Stimulated activated CD4-positive, alpha-beta T cell treated with anti-CD3 and anti-CD28 coated beads, Interleukin-4, amount 100 ng/mL, for 24 hours (primary cell): ENCODE measurements around the gene ABCA10.

Experiments used
- DNase-seq: peaks from one replicate; pipeline ENCODE4 v3.0.0-alpha.2; 2020

Gene ABCA10

DNA sequence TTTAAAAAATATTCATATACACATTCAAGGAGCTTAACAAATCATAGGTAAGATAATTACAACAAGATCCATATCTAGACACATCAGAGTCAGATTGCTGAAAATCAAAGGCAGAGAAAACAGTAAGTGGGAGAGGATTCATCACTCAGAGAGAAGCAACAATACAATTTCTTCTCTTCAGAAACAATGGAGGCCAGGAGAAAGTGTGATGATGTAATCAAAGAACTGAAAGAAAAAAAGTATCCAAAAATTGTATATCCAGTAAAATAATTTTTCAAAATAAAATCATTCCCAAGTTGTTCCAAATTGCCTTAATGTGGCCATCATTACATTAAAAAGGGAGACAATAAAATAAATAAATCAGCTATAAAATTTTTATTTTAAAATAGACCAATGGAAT, 69.2 kb downstream of the ABCA10 start:
- DNase-seq = no peak

GRCh38 chr17:69154267-69154666, 74.4 kb downstream of the ABCA10 start:
- no peak for DNase-seq

- no peak for DNase-seq
Measured at GRCh38 chr17:69150333-69150732, 78.3 kb downstream of the ABCA10 start.

GRCh38 chr17:69147460-69147859, 81.2 kb downstream of the ABCA10 start:
- DNase-seq = no peak

DNA sequence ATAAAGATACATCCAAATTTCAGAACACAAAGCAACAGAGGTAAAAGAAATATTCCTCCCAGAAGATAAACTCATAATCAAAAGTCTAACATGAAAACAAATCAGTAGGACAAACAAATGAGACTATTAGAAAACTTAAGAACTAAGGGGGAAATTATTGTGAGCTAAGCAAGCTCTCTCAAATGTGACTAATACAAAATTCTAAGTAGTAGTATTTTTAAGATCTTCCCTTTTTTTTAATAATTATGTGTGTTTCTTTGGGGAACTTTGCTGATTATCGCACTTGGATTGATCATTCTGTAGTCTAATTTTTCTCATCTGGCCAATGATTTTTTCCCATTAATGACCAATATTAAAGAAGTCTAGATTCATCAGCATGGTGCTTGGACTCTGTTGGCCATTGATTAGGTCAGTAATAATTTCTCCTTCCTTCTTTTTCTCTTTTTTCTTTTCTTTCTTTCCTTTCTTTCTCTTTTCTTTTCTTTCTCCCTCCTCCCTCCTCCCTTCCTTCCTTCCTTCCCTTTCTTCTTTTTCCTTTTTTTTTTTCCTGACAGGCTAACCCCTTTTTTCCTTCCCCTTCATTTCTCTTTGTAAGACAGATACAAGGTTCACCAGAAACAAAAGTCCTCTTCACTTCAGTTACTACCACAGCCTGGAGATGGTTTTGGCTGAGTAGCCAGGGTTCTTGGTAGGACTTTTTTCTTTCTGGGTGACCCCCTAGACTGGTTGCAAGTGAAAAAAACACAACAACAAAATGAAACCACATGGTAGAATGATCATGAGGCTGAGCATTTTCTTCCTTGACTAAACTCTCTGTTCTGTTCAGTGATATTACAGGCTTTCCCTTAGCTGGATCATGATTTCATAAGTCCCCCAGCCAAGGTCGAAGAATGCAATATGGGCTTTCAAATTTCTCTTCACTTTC, 84.0 kb downstream of the ABCA10 start:
- no peak for DNase-seq

DNA sequence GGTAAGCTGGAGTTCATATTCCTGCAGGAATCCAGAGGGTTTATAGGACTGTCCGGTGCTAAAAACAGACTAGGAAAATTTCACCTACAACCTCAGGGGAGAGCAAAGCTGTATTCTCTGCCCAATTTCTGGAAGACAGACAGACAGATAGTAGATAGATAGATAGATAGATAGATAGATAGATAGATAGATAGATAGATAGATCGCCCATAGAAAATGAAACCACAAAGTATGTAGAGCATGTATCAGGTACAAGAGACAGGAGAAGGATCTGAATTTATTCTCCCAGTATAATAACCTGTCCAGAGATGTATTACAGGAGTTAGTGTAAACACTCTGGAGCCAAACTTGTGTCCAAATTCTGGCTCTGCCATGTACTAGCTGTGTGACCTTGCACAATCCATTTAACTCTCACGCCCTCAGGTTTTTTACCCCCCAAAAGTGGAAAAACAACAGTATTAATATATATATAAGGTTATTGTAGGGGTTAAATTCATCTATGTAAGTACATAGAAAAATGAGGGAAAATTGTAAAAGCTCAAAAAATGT, 84.9 kb downstream of the ABCA10 start:
- DNase-seq = no peak

- no peak for DNase-seq
Measured at GRCh38 chr17:69143151-69143550, 85.5 kb downstream of the ABCA10 start.

DNA sequence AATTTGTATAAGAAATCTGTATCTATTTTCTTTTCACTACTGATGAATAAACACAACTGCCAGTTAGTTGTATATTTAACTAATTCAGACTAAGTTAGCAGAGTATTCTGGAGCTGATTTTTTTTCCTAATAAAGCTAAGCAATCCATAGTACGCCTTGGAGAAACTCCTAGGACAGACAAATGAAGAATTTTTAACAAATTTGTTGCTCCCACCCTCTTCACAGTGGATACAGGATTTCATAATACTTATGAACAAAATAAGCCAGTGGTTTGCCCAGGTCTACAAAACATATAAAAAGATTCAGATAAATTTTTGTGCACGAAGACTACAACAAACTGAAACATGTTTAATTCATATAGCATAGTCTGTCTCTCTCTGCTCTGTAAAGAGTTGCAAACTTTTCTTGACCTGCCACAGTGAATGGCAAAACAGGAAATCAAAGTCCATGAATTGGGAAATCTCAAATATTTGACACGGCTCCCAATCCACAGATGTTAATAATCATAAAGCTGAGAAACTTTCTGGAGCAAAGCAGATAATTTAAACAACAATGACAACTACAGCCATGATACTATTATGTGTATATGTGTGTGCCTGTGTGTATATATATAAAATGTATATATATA, 86.3 kb downstream of the ABCA10 start:
- DNase-seq = no peak

DNA sequence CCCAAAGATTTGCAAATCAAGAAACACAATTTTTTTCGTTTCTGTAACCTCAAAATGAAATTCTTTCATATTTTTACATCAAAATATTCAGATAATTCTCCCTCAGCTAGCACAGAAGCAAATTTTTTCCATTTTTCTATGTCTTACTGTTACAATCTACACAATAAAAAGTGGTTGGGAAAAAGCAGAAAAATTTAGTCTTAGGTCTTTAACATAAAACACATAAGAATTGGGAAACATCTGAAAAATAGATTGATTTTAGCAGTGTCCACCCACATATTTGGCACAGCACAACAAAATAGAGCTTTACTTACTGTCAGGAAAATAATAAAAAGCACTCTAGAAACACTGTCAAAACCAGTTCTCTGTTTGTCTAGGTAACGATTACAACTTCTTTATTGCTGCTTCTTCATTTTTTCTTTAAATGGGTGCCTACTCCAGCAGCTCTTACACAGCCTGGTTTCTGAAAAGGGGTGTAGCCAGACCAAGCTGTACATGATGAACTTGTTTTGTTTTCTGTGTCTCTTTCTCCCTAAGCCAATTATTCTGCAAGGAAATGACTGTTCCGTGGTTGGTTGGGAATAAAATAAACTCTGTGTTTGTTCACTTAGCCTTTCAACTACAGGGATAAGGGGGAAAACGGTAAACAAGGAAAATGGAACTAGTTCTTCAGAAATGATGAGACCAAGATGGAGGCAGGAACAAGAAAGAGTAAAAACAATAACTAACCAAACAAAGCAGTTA, 87.0 kb downstream of the ABCA10 start, which contains the start of gene ABCA6:
TSS of gene ABCA6 (minus strand) at position 465 of the 744 bp plus-strand sequence. CDS start 1,192 bp downstream, outside the sequence.
- no peak for DNase-seq

GRCh38 chr17:69134112-69134511, 94.5 kb downstream of the ABCA10 start:
- DNase-seq = no peak

GRCh38 chr17:69130627-69131296, 97.9 kb downstream of the ABCA10 start:
- DNase-seq = no peak

DNA sequence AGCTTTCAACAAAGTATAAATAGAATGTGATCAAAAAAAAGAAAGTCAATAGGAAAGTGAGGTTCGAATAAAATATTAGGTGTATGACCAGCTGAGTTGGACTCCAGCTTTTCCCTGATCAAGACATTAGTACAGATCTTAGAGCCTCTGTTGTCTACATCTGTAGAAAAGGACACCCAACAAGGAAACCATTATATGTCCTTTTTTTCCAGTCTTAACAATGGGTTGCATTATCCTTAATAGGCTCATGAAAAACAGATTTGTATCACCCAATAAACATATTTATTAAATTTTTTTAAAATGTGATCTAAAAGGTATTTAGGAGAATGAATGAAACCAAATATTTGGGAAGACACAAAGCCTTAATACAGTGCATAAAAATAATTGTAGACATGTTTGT, 105.0 kb downstream of the ABCA10 start:
- DNase-seq = no peak

DNA sequence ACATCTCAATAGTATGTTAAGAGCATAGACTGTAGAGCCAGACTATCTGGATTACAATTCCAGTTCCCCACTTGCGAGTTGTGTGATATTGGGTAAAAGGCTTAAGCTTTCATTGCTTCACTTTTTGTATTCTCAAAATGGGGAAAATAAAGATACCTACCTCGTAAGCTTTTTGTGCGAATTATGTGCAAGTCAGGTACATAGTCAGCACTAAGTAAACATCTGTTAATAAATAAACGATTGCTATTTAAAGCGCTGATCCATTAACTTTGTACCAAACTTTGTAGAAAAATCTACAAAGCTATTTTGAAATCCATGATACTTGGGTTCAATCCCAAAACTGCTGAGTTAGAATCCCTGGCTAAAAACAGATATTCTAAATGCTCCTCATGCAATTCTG, 106.6 kb downstream of the ABCA10 start:
- DNase-seq = no peak

DNA sequence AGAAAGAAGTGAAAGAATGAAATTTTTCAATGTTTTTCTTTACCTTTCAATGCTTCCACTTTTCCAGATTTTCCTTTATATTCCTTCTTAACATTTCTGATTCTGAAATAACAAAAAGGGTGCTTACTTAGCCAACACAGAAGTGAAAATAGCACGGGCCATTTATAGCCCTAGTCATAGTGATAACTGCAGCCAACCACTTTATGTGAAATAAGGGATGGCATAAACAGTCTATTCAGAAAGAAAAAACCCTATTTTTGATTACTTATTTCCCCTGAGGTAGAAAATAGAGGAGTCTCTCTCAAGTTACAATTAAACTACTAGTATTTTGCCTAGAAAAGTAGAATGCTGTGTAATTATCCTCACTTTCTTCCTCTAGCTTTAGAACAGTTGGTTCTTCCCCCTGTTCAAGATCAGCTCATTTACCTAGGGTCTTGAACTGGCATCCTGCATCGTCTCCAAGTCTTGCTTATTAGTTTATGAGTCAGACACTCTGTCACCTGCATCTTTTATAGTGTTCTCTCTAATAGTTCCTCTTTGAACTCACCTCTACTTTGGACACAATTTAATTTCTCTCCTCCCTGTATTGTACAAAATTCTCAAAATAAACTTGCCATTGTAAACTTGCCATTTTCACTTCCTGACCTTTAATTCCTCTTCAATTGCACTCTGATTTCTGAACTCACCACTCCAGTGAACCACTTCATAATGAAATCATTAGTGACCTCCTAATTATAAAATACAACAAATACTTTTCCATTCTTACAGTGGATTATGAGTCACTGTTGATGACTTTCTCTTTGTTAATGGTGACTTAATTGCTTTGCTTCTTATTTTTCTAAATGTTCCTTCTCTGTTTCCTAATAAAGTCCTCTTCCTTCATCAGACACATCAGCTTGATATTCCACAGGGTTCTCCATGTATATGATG, 110.5 kb downstream of the ABCA10 start:
- DNase-seq = no peak

DNA sequence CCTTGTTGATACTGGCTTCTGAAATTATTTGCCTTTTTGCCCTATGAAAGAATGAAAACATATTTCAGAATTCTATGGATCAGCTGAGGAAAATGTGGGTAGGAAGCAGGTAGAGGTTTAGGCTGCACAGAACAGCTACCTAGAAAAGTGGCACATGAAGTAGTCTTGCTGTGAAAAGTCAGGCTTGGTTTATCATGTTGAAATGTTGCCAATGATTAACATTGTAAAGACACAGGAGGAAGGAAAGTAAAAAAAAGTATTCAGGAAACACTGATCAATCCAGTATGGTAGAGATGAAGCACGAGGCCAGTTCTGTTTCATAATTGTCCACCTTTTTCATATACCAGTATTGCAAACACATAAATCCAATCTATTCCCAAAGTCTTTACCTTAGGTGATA, 116.8 kb downstream of the ABCA10 start:
- DNase-seq = no peak

DNA sequence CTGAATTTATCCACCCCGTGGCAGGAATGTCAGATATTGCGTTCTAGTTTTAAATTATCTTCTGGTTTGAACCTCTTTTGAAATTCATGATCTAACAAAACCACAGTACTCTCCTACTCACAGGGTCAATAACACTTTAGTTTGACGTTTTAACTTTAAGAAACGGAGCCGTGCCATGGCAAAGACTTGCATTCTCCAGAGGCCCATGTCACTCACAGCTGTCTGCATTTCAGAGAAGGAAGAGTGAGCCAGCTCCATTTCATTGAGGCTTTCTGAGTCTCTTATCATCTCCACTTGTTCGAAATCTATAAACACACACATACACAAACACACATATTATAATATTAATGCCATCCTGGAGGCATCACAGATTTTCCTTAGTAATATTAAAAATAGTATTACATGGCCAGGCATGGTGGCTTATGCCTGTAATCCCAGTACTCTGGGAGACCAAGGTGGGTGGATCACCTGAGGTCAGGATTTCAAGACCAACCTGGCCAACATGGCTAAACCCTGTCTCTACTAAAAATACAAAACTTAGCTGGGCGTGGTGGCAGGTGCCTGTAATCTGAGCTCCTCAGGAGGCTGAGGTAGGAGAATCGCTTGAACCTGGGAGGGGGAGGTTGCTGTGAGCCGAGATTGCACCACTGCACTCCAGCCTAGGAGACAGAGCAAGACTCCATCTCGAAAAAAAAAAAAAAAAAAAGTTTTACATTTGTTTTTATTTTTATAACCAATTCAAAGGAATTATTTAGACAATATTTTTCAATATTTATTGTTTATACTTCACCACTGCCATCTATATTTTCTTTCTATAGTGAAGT, 122.5 kb downstream of the ABCA10 start:
- DNase-seq = no peak

GRCh38 chr17:69103557-69104233, 124.9 kb downstream of the ABCA10 start:
- no peak for DNase-seq

- no peak for DNase-seq
Measured at GRCh38 chr17:69098625-69099024, 130.0 kb downstream of the ABCA10 start.
